NCI-H2029 (cell line): Measurements from ENCODE around the gene REPS1.
"Not testable (repeated sequence)": the region's sequence is repeated elsewhere in the genome, so short reads cannot be mapped to it uniquely, and the experiment has no call there.

ENCODE experiments used
- DNase-seq: peaks from one replicate; lab custom pipeline; 2025; lab: John Stamatoyannopoulos, UW

Gene REPS1, protein sequence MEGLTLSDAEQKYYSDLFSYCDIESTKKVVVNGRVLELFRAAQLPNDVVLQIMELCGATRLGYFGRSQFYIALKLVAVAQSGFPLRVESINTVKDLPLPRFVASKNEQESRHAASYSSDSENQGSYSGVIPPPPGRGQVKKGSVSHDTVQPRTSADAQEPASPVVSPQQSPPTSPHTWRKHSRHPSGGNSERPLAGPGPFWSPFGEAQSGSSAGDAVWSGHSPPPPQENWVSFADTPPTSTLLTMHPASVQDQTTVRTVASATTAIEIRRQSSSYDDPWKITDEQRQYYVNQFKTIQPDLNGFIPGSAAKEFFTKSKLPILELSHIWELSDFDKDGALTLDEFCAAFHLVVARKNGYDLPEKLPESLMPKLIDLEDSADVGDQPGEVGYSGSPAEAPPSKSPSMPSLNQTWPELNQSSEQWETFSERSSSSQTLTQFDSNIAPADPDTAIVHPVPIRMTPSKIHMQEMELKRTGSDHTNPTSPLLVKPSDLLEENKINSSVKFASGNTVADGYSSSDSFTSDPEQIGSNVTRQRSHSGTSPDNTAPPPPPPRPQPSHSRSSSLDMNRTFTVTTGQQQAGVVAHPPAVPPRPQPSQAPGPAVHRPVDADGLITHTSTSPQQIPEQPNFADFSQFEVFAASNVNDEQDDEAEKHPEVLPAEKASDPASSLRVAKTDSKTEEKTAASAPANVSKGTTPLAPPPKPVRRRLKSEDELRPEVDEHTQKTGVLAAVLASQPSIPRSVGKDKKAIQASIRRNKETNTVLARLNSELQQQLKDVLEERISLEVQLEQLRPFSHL

DNA sequence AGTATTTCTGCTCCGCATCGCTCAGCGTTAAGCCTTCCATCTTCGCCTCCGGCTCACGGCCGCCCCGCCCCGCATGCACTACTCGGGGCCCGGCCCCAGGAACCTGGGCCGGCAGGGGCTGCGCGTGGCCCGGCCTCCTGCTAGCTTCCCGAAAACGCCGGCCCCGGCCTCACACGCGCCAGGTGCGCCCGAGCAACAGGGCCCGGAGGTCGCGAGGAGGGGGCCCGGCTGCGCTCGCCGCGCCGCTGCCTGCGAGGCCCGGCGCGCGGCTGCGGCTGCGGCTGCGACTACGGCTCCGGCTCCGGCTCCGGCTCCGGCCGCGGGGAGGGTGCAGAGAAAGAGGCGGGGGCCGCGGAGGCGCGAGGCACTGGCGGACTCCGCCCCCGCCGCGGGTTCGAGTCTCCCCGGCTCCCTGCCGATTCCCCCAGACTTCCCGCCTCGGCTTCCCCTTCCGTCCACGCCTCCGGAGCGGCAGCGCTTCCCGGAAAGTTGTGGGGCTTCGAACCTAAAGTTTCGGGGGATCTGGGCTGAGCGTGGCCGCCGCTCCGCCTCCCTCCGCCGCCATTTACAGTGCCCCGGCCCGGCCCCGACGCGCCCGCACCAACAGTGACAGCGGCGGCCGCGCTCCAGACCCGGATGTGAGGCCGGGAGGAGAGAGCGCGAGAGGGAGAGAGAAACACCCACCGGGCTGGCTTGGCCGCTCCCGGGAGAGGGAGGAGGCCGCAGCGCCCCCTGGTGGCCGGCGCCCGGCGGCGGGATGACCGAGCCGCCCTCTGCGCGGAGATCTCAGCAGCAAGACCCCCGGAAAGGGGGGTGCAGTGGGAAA, at the start of gene REPS1:
REPS1 (minus strand) TSS at position 611 of the 826 bp plus-strand sequence; CDS start at position 40, 571 bp downstream.
- peak; percentile 68 for DNase-seq

DNA sequence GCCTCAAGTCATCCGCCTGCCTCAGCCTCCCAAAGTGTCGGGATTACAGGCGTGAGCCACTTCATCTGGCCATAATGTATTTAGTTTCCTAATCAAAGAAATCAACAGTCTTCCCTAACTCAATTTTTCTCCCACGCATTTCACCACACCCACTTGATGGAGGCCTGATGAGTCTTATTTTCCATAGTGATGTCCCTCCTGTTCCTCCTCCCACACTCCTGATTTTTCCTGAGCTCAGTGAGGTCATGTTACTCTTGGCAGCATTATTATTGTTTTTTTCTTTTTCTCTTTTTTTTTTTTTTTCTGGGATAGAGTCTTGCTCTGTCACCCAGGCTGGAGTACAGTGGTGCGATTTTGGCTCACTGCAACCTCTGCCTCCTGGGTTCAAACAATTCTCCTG, 49.4 kb upstream of the REPS1 start:
- no peak for DNase-seq

DNA sequence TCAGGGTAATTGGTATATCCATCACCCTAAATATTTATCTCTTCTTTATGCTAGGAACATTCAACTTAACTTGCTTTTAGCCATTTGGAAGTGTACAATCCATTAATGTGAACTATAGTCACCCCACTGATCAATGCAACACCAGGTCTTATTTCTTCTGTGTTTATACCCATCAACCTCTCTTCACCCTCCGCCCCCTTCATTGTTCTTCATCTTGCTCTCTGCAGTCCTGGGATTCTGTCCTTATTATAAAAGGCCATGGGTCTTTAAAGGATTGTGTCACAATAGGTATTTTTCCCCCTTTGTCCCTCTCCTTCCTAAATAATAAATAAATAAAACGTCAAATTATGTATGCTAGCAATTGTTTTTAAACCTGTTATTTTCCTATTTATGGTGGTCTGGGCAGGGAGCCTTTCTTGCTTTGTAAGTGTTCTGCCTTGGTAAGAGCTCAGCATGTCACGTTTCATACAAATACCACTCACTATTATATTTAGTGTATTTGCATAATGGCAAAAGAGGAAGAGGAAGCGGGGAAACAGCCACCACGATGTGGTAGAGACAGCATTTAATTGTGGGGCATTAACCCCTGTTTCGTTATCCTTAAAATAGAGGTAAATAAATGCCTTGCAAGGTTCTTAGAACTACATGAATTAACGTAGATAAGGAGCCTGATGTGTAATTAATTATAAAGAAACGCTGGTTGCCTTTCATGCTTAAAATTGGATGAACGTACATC, 42.3 kb upstream of the REPS1 start:
- DNase-seq: no peak

DNA sequence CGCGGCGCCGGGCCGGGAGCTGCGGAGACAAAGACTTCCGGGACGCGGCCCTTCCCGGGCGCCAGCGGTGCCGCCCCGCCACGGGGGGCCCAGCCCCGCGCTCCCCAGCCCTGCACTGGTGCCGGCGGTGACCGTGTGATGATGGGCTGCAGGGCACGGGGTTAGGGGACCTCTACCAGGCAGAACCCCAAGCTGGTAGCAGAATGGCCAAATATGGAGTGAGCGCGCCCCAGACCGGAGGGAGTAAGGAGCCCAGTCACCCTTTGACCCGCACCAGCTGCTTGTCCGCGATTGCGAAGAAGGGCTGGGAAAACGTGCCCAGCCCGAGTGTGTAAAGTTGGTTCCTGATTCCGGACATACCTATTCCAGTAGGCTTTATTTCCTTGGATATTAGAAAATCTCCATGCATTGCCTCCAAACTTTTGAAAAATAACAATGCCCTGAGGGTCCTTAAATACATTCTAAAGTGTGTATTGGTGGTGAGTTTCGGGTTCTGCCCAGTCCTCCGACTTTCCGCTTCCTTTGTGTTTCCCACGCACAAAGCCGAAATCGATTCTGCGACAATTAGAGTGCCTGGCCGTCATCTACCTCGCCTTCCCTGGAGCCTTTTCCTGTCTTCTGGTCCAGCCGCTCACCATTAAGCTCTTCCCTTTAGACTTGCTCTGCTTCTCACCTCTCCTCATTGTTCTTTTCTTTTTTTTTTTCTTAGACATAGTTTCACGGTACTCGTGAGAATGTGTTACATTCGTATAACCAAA, 41.6 kb upstream of the REPS1 start:
- DNase-seq: no peak

DNA sequence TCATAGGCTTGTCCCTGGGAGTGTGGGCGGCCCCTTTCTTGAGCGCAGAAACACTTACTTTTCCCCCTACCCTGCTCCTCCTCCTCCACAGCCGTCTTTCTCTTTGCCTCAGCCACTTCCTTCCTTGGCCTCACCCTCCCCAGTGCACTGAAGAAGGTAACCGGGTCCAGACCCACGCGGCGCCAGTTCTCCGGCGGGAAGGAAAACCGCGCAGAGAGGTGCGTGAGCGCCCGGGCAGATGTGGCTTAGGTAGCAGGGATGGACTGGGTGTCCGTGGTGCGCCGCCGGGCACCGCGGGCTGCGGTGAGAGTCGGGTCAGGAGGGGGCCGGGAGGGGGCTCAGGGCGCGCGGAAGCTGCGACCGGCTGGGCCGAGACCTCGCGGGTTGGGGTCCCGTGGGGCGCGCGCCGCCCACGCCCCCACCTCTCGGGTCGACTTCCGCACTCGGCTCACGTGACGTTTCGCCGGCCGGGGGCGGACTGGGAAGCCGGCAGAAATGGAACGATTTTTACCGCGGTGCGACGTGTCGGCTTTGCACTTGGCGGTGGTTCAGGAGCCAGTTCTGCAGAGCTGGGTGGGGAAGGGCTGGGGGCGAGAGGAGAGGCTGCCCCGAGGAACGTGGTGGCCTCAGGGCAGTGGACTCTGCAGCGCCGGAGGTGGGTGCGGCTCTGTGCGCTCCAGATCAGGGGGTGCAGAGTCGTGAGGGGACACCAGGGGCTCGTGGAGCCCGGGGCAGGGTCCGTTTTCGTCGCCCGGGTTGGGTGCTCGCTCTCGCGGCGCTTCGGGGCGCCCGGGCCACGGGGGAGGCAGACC, 40.8 kb upstream of the REPS1 start, which contains the start of gene ABRACL:
ABRACL (plus strand) TSS at position 88 of the 812 bp plus-strand sequence. CDS start 5,416 bp downstream, outside the sequence.
- no peak for DNase-seq

DNA sequence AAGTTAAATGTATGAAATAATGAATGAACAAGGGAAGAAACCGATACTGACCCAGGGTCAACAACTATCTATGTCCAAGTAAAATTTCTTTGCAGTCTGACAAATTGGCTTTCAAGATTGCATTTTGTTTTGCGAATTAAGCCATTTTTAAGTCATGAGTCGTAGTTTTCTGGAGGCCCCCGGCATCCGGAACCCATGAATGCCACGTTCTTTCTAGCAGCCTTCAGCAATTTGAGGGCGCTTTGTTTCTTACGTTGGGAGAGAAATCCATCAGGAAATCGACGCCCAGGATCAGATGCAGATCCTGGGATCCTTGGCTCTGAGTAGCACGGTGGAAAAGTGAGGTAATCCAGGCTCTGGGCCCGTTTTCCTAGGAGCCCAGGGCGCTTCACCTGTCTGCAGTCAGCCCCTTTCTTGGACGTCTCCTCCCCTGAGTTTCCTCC, 40.2 kb upstream of the REPS1 start:
- peak; percentile 30 for DNase-seq

DNA sequence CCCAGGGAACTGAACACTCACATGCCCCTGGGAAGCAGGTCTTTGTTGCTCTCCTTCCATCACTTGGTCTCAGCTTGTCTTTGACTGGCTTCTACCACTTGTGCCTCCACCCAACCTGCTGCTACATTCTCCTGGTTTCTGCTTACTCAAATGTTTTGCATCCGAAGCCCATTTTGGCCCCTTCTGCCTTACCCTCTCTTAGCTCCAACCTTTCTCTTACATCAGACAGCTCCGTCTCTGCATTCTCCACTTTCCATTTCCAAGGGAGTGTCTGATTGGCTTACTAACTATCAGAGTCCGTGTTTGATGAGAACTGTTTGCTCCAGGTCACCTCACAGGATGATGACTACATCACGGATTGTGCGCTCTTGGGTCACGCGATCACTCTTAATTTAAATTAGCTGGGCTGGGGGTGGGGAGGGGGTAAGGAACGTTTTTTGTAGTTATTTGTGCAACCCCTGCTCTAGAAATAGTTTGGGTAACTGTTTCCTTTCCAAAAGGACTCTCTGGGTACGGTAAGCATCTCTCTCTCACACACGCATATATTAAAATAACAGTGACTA, 39.6 kb upstream of the REPS1 start:
- DNase-seq: peak; percentile 41

DNA sequence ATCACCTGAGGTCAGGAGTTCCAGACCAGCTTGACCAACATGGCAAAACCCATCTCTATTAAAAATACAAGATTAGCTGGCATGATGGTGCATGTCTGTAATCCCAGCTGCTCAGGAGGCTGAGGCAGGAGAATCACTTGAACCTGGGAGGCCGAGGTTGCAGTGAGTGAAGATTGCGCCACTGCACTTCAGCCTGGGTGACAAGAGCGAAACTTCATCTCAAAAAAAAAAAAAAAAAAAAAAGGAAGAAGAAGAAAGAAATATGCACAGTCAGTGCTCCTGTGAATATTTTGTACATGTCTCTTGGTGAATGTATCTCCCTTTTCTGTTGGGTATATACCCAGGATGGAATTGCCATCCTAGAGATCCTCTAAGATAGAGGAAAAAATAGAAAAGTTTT, 37.4 kb upstream of the REPS1 start:
- not testable (repeated sequence) for DNase-seq

DNA sequence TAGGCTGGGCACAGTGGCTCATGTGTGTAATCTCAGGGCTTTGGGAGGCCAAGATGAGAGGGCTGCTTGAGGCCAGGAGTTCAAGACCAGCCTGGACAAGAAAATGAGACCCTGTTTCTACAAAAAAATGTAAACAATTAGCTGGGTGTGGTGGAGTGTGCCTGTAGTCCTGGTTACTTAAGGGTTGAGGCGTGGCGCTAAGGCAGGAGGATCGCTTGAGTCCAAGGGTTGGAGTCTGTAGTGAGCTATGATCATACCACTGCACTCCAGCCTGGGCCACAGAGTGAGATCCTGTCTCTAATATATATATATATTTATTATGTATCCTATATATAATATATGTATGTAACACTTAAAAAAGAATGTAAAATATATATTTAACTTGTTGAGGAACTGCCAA, 32.6 kb upstream of the REPS1 start:
- no peak for DNase-seq

DNA sequence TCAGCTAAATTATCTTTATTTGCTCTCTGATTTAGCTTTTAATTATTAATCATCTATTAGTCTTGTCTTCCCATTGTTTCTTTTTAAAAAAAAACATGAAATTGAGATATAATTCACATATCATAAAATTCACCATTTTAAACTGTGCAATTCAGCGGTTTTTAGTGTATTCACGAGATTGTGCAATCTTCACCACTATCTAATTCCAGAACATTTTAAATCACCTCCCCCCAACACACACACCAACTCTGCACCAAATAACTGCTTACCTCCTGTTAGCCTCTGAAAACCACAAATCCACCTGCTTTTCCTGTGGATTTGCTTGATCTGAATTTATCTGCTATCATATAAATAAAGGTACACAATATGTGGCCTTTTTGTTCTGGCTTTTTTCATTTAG, 31.7 kb upstream of the REPS1 start:
- DNase-seq: no peak

DNA sequence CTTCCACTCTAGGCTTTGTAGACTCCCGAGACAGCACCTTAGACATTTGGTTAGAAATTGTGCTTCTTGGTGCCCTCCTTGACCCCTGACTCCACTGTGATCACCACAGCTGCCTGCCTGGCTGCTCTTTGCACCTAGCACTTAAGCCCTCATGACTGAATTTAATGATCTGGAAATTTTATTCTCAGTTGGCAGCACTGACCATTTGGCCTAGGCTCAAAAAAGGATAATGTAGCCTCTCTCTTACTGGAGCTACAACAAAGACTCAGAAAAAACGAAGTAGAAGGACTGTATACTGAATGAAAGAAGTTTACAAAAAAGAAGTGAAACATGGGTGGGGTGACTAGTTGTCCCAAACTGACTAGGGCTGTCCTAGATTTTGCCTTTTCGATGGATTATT, 29.2 kb upstream of the REPS1 start:
- peak; percentile 21 for DNase-seq

DNA sequence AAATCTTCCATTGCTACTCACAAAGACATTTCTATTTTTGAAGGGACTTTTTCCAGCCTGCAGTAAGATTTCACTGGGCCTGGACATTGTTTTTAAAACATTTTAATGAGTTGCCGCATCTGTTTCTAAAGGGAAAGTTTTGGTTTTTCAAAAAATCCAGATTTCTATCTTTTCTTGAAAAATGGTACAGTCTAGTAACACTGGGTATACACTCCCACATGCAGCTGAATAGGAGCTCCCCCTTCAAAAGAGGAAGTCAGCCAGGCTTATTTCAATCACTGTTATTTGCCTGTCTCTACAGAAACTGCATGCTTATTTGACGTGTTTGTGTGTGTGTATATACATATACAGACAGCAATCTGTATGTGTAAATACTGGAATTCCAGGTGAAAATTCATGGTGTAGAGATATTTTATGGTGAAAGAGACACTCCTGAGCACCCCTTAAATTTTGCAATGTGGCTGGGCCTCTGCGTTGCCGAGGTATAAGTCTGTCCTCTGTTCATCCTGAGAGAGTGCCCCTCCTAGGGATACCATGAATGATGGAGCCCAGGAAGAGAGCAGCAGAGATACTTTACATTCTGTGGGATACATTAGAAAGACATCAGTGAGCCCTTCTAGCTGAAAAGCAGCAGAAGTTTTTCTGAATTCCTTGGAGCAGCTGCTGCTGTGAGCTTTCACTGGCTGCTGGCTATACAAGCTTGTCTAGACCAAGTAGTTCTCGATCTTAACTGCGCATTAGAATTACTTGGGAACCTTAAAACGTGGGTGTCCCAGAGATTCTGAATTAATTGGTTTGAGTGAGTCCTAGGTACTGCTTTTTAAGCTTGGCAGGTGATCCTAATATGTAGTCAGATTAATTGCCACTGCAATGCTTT, 28.5 kb upstream of the REPS1 start:
- DNase-seq: no peak

DNA sequence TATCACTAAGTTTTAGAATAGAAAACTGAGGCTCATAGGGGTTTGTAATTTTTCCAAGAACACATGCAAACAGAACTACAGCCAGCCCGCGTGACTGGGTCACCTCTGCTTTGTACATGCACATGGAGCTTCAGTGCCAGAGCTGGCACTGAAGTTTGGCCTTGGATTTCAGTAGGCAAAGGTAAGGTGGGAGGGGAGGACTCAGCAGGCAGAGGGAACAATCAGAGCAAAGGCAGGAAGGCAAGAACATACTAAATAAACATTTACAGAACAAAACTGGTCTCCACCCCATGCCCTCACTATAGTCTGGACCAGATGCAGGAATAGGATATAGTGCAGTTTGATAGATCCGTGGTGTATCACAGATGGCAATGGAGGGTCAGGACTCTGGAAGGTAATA, 26.9 kb upstream of the REPS1 start:
- DNase-seq: no peak

DNA sequence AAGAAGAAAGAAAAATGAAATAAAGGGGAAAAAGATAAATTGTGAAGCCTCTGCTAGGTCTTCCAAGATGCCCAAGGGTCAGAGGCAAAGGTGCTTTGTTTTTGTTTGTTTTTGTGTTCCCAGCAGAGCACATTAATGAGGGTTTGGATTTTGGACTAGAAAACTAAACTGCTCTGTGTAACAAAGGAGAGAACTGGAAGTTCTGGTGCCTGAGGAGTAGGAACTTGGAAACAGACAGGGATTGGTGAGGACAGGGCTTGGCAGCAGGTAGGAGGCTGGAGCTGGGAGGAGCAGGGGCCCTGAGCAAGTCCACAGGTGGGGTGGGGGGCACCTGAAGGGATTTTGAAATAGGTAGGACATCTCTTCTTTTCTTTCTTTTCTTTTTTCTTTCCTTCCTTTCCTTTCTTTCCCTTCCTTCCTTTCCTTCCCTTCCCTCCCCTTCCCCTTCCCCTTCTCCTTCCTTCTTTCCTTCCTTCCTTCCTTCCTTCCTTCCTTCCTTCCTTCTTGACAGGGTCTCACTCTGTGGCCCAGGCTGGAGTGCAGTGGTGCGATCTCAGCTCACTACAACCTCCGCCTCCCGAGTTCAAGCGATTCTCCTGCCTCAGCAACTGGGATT, 25.2 kb upstream of the REPS1 start:
- DNase-seq: no peak

DNA sequence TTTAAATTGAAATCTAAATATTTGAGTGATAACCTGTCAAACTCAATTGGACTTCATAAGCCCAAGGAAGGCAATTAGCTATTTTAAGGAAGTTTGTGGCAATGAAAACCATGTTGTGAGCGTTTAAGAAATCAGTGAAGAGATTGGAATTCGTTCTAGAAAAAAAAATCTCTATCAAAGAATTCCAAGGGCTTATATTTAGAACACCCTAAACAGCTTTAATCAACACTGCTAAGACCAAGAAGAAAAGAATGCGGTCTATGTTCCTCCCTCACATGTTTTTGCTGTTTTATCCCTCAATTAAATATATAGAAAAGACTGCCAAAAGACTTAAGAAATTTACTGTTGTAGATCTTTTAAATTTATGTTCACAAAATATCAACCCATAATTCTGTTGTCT, 23.9 kb upstream of the REPS1 start:
- DNase-seq: no peak

DNA sequence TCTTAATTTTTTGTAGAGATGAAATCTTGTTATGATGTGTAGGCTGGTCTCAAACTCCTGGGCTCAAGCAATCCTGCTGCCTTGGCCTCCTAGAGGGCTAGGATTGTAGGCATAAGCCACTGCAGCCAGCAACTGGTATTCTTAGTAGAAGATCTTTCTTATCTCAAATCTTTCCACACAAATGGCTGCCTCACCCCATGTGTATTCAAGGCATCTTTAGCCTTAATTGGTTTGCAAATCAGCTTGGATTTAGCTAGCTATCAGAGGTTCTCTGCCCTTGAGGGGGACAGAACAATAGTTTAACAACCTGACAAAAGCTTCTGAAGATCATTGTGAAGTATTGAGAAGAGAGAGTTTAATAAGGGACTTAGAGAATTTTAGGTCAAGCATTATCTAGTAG, 22.6 kb upstream of the REPS1 start:
- DNase-seq: no peak

DNA sequence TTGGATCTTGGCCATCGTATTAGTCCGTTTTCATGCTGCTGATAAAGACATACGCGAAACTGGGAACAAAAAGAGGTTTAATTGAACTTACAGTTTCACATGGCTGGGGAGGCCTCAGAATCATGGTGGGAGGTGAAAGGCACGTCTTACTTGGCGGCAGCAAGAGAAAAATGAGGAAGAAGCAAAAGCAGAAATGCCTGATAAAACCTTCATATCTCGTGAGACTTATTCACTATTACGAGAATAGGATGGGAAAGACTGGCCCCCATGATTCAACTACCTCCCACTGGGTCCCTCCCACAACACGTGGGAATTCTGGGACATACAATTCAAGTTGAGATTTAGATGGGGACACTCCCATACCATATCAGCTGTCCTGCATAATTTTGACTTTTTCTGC, 20.1 kb upstream of the REPS1 start:
- DNase-seq: no peak

DNA sequence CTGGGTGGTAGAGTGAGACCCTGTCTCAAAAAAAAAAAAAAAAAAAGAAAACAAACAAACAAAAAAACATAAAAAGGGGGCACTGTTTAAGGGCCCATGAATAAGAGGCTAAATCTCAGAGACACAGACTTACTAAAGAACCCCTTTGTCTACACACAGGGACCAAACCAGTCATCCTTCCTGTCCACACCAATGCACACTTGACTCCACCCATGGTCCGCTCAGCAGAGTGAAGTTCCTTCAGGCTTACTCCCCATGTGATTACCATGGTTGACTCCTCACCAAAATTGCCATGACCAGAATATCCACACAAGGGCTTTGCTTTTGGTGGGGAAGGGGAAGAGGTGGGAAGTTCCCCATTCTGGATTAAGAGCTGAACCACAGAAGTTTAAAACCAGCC, 19.4 kb upstream of the REPS1 start:
- DNase-seq: no peak
